HG03354 (cell line): Measurements from ENCODE around the gene ALCAM.
A peak's percentile ranks its signal among the peaks of the same experiment; 100 is the strongest.

Experiments
- ATAC-seq: cut with Tn5 transposase; IDR thresholded peaks from one replicate; pipeline ENCODE4 v1.9.1; 2021; ENCODE audit warnings: mild to moderate bottlenecking; ENCODE audit not compliant: unreplicated experiment, poor library complexity, severe bottlenecking

Gene ALCAM

DNA sequence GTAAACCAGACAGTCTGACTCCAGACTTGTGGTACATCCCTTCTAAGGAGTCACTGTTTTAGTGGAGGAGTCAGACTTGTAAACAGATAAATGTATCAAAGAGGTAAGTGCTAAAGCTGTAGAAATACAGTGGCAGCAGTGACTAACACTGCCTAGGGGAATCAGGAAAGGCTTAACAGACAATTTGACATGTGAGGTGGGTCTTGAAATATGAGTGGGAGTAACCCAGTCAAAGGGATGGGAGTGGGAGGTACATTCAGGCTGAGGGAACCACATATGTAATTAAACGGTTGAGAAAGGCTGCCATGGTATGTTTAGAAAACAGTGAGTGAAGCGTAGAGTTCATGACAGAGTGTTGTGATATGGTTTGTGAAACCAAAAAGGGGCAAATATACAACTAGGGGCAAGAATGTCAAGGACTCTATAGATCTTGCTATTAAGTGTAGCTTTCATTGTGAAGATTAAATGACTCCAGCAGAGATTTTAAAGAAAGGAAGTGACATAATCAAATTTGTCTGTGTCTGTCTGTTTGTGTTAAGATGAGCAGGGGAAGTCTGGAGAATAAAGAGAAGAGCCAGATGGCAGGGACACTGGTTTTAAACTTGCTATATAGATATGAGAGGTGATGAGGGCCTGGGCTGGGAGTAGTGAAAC lies 11.2 kb upstream of the ALCAM start:
- ATAC-seq: no peak

- ATAC-seq: no peak
Observed at GRCh38 chr3:105356396-105356795, 10.3 kb upstream of the ALCAM start.

DNA sequence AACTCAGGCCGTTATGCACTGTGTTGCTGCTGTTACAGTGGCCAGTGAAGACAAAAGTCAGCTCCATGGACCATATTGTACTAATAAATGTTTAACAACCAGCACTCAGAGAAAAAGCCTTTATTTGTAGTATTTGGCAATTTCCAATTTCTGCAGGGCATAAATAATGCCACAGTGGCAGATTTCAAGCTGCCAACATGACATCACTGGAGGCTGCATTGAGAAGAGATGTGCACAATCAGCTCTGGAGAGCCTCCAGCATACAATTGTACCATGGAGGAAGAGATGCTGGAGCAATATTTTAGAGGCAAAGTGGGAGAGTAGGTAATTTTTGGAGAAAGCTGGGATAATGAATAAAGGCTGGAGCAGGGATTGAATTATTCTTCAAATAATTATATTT lies 9.7 kb upstream of the ALCAM start:
- ATAC-seq: no peak

- ATAC-seq: no peak
Observed at GRCh38 chr3:105359098-105359762, 7.5 kb upstream of the ALCAM start.

DNA sequence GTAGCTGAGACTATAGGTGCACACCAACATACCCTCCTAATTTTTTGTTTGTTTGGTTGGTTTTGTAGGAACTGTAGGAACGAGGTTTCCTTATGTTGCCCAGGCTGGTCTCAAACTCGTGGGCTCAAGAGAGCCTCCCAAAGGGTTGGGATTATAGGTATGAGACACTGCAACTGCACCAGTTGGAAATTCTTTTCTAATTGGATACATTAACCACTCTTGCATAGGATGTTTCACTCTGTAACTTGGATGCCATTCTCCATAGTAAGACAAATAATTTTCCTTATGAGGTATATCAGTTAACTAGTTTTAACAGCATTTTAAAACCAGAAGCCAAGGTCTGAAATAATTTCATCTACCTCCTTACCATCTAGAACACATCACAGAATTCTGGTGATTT lies 6.7 kb upstream of the ALCAM start:
- no peak for ATAC-seq

GRCh38 chr3:105362021-105362665 lies 4.6 kb upstream of the ALCAM start:
- ATAC-seq: no peak

DNA sequence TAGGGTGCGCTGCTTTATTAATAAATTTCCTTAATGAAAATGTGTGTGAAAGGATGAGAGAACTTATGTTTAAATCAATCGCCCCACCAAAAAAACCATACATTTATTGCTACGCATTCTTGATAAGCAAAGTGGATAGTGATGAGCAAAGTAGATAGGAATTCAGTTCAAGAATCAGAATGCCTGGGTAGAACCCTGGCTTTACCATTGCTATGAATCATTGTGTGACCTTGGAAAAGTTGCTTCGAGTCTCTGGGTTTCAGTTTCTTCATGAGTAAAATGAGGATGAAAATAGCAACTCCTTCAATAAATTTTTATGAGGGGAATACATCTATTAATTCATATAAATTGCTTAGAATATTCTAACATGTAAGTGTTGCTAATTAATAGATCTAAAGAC lies 2.6 kb upstream of the ALCAM start:
- ATAC-seq: no peak

DNA sequence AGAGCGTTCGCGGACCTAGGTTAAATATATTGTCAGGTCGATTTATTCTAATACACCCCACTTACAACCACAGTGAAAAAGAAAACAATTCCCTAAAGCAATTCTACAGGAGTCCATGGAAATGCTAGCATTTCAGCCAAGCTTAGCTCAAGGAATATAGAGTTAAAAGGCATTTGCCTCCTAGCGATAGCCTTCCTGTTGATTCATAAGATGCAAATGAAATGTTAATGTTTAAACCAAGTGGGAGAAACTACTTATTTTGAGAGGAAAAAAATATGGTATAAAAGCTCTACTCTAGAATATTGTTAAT lies 1.7 kb upstream of the ALCAM start:
- no peak for ATAC-seq

GRCh38 chr3:105365391-105366325 lies 1.1 kb upstream of the ALCAM start:
- ATAC-seq: no peak

DNA sequence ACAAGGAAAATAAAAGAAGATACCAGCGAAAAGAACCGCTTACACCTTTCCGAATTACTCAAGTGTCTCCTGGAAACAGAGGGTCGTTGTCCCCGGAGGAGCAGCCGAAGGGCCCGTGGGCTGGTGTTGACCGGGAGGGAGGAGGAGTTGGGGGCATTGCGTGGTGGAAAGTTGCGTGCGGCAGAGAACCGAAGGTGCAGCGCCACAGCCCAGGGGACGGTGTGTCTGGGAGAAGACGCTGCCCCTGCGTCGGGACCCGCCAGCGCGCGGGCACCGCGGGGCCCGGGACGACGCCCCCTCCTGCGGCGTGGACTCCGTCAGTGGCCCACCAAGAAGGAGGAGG lies 325 bp downstream of the ALCAM start:
- no peak for ATAC-seq

DNA sequence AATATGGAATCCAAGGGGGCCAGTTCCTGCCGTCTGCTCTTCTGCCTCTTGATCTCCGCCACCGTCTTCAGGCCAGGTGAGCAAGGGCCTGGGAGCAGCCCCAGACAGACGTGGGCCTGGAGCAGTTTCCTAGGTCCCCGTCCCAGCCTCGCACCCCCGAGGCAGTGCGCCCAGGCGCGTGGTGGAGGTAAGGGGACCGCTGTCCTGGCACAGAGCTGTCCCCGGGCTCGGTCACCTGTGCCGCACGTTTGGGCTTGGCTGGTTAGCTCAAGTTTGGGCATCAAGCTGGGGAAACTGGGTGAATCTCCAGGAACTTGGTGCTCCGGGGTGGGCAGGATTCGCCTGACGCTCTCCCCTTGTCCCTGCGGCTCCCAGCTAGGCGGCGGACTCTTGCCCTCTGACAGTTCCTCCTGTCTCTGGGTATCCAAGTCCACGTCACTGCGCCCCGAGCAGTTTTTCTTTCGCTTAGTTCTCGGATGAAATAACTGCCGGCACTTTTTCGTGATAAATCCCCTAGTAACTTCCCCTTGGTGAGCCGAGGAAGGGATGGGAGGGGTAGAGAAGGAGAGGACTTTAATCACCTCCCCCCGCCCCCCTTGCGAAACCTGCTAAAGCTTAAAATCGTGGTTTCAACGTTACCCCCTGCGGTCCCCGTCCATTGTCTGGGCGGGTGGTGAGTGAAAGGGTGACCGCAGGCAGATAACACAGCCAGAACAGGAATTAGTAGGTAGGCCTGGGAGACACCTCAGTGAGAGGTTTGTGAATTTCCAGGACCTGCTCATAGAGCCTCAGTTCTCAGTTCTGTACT lies 901 bp downstream of the ALCAM start:
- peak; percentile 29 for ATAC-seq

DNA sequence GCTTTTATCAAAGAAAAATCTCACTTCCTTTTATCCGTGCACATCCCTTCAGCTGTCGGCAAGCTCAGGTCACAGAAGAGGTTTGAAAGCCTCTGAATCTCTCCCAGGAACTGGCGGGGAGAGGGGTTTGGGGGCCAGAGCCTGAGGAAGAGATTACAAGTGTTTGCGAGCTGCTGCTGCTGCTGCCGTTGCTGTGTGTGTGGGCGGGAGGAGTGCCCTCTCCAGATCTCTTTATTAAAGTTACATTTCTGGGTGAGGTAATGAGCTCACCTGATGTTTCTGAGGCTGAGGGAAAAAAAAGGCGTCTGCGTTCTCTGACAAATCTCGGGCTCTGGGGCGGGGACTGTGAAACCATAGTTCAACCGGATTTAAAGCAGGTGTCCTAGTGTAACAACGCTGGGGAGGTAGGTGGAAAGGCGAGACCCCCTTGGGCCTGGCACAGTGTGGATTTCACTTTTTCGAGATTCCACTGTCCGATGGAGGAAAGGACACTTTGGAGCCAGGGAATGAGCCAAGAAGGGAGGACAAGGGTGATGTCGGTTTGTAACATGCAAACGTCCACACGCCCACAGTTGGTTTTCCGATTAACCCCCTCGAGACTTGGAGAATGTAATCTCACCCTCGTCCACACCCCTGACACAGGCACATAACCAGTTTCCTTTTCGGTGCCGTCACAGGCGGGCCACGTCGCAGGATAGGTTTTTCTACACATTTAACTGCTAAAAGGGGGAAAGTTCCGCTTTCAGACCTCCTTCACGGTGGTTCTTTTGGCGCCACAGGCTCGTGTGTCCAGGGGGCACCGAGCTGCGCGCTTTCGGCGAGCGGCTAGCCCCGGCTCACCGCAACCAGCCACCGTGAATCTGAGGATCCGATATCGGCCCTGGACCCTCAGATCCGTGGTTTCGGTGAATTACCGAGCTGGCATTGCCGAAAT lies 2.1 kb downstream of the ALCAM start:
- peak; percentile 35 for ATAC-seq

DNA sequence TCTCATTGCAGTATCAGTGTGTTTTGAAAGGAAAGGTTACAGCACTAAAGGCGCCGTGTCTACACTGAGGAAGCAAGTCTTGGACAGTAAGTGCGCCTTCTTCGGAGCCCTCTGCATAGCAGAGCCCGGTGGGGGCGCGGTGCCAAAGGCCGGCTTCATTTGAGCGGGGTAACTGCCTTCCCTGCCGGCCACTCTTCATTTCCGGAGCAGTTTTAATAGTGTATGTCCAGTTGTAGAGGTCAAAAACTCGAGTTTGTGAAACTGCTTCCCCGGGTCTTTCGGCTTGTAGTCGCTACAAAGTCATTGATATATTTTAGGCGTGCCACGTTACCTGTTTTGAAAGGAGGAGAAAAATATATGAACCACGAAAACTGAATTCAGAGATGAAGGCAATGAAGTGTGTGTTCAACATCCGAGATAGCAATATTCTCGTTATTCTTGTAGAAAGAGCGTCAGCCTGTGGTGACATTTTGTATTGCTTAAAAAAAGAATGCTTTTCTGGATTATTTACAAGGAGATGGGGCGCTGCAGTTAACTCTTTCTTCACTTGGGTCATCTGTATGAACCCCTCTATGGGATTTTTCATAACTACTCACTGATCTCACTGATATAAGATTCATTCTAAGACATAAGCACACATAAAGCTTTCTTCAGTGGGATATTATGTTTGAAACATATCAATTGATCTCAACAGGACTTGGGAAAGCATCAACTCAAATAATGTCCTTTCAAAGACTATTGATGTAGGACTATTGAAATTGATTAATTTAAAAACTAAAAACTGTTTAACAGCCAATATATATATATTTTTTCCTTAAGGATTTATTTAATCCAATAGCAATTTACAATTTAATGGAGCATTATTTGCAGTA lies 3.0 kb downstream of the ALCAM start:
- peak; percentile 26 for ATAC-seq

- ATAC-seq: no peak
Observed at GRCh38 chr3:105373383-105373782, 6.7 kb downstream of the ALCAM start.

GRCh38 chr3:105375750-105376511 lies 9.2 kb downstream of the ALCAM start:
- ATAC-seq: peak; percentile 46

GRCh38 chr3:105377716-105378115 lies 11.0 kb downstream of the ALCAM start:
- ATAC-seq: no peak

DNA sequence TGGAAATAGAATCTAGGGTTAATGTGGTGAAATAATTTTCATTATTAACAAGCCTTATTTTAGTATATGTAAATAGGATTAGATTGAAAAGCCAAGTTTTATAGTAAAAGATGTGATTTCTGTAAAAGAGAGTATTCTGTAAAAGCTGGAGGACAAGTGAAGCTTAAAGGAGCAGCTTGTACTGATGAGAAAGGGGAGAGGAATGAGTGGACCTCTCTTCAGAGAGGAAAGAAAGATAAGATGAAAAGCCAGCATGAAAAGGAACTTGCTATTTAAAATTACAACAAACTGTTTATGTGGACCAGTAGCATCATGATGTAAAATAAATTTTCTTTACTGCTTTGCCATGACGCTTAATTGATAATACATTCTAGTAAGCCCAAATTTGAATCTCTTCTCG lies 18.5 kb downstream of the ALCAM start:
- ATAC-seq: no peak
